Glutamatergic neuron (in vitro differentiated cells): Measurements from ENCODE around the gene LMAN1. TPM values are rescaled to one million over a fixed set of nuclear protein-coding genes. Genes with fewer than 3 reads are reported as not detected.

ENCODE experiments used
- DNase-seq: peaks from one replicate; pipeline ENCODE4 v3.0.0; 2022
- H3K27ac Mint-ChIP-seq: one replicate; pipeline ENCODE4 v1.8.0; 2020; ENCODE audit warnings: mild to moderate bottlenecking, mixed read lengths, inconsistent platforms; ENCODE audit not compliant: unreplicated experiment
- H3K27me3 Mint-ChIP-seq: one replicate; pipeline ENCODE4 v1.8.0; 2020; ENCODE audit warnings: mild to moderate bottlenecking, moderate library complexity, mixed read lengths, inconsistent platforms; ENCODE audit not compliant: unreplicated experiment
- H3K36me3 Mint-ChIP-seq: one replicate; pipeline ENCODE4 v1.8.0; 2020; ENCODE audit warnings: mild to moderate bottlenecking, mixed read lengths, inconsistent platforms; ENCODE audit not compliant: unreplicated experiment
- H3K4me1 Mint-ChIP-seq: one replicate; pipeline ENCODE4 v1.8.0; 2020; ENCODE audit warnings: mild to moderate bottlenecking, low read depth, mixed read lengths, inconsistent platforms; ENCODE audit not compliant: unreplicated experiment
- H3K4me3 Mint-ChIP-seq: one replicate; pipeline ENCODE4 v1.8.0; 2020; ENCODE audit warnings: mild to moderate bottlenecking, mixed read lengths, inconsistent platforms; ENCODE audit not compliant: unreplicated experiment
- H3K9me3 Mint-ChIP-seq: one replicate; pipeline ENCODE4 v1.8.0; 2020; ENCODE audit warnings: mild to moderate bottlenecking, moderate library complexity, mixed read lengths, inconsistent platforms; ENCODE audit not compliant: unreplicated experiment
- CTCF ChIP-seq: fragments of 200-600 bp; sonication (generic); IDR thresholded peaks from one replicate; pipeline ENCODE4 v1.5.0; 2021; ENCODE audit not compliant: partially characterized antibody, unreplicated experiment
- total RNA-seq: library from RNA; stranded (reverse); fragmentation: NEBNext Ultra II Directional; extraction: Animal tissue kit (Norgen Biotek cat#: 25700); gene quantifications from one replicate; pipeline ENCODE4 v1.2.1, GENCODE V29; 2021; ENCODE audit not compliant: unreplicated experiment

The LMAN1 gene
- total RNA-seq, 1 donor from 2014 or later: 52.3 TPM

DNA sequence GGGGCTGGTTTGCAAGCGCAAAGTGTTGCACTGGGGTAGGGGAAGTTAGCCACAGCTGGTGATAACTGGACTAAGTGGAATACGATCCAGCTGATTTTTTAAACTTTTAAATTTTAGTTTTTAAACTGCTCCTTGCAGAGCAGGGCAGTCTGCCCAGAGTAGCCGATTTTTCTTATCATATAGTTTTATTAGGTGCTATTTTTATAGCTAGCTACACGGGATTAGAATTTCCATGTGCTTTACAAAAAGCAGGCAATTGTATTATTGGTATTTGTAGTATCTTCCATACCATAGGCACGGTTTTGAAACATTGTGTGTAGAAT lies 50.2 kb downstream of the LMAN1 start:
- H3K4me1 Mint-ChIP-seq: no peaks in the 10 kb centered on the region
- H3K9me3 Mint-ChIP-seq: no peaks in the 10 kb centered on the region
- no peaks in the 10 kb centered on the region for H3K36me3 Mint-ChIP-seq
- no peak overlapping the region for H3K27ac Mint-ChIP-seq
- TF ChIP-seq CTCF: no peak
- H3K4me3 Mint-ChIP-seq: peak overlapping the region; percentile 53
- H3K27me3 Mint-ChIP-seq: peaks cover 3% of the 10 kb centered on the region
- DNase-seq: no peak

DNA sequence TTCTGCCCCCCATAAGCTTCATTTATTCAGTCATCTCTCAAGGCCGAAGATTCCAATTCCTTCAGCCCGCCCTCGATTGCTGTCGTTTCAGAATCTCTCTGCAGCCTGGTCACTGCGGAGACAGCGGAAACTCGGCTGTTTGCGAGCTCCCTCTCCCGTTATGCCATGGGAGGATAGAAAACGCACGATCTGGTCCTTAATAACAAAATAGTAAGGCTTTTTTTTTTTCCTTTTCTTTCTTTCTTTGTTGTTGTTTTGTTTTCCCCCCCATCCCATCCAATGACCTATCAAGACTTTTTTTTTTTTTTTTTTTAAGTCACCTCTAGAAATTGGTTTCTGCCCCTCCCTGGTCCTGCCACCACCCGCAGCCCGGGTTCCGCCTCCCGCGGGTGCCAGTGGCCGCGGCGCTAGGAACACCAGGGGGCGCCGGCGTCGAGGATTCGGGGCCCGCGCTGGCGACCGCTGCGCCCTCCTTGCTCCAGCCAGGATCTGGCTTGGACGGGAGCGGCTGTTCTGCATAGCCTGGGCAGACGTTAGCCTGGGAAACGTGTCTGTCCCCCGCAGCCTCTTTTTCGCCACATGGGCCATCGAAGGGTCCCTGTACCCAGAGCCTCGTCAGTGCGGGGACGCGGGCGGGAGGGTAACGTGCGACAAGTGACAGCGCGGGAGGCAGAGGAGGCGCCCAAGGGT lies 50.7 kb downstream of the LMAN1 start:
- Mint-ChIP-seq H3K27me3 (peaks cover 3% of the 10 kb centered on the region), H3K27ac (no peak overlapping the region), H3K4me1 (no peaks in the 10 kb centered on the region), H3K9me3 (no peaks in the 10 kb centered on the region), H3K36me3 (no peaks in the 10 kb centered on the region), H3K4me3 (peak overlapping the region; percentile 53)
- DNase-seq: peak; percentile 90
- TF ChIP-seq CTCF: peak; percentile 84

DNA sequence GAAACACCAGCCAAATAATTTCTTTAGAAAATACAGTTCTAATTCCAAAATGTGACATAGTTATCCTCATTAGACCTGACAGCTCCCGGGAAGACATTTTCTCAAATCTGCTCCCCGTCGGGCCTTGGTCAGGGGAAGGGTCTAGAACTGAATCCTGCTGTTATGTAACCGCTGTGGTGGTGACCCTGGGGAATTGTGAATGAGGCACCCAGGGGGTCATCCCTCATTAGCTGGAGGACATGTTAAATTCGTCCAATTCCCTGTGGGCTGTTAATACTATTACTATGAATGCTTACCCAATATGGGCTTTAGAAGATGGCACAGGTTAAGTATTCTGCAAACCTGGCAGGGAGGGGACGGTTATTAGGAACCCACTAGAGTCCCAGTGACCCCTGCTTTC lies 52.4 kb downstream of the LMAN1 start:
- no peak overlapping the region for H3K27ac Mint-ChIP-seq
- no peak overlapping the region for H3K4me3 Mint-ChIP-seq
- H3K4me1 Mint-ChIP-seq: no peaks in the 10 kb centered on the region
- no peaks in the 10 kb centered on the region for H3K9me3 Mint-ChIP-seq
- TF ChIP-seq CTCF: no peak
- H3K27me3 Mint-ChIP-seq: peaks cover 3% of the 10 kb centered on the region
- no peak for DNase-seq
- H3K36me3 Mint-ChIP-seq: no peaks in the 10 kb centered on the region

DNA sequence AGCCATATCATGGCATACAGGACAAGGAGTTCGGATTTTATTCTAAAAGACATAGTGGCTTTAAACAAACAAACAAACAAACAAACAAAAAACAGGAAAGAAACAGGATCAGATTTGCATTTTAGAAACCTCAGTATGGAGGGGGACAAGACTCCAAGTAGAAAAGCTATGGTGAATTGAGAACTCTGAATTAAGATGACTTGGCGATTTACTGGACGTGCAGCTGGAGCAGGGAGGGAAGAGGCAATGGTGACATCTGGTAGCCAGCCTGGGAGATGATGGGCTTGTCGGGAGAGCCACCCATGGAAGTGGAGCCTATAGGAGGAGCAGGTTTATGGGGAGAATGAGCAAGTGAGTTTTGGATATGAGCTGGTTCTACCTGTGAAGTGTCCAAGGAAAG lies 53.8 kb downstream of the LMAN1 start:
- Mint-ChIP-seq H3K4me1 (no peaks in the 10 kb centered on the region), H3K27me3 (no peaks in the 10 kb centered on the region), H3K36me3 (no peaks in the 10 kb centered on the region), H3K9me3 (no peaks in the 10 kb centered on the region), H3K27ac (no peak overlapping the region), H3K4me3 (no peak overlapping the region)
- no peak for DNase-seq
- no peak for TF ChIP-seq CTCF

GRCh38 chr18:59303656-59304195 lies 55.3 kb downstream of the LMAN1 start:
- no peak for TF ChIP-seq CTCF
- Mint-ChIP-seq H3K9me3 (no peaks in the 10 kb centered on the region), H3K4me1 (no peaks in the 10 kb centered on the region), H3K36me3 (no peaks in the 10 kb centered on the region), H3K27ac (no peak overlapping the region), H3K4me3 (no peak overlapping the region), H3K27me3 (peaks cover 3% of the 10 kb centered on the region)
- no peak for DNase-seq
